ENCODE measurements around the gene FAM210A.
A peak's percentile ranks its signal among the peaks of the same experiment; 100 is the strongest.

FAM210A gene

DNA sequence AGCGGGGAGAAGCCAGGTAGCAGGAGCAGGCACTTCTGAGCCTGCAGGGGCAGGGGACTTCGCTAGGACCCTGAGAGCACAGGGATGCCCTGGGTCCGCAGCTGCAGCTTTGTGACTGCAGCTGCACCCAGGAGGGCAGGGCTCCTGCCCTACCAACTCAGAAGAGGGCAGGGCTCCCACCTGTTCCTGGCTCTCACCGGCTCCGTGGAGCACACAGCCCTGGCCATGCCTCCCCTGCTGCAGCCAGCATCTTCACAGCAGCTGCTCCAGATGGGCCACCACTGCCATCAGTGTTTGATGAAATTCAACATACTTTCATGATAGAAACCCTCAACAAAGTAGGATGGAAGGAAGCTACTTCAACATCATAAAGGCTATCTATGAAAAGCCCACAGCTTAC, 92.7 kb downstream of the FAM210A start:
- no peaks in the 10 kb centered on the region for H3K27me3 ChIP-seq (ENCODE audit: insufficient read depth, poor library complexity, severe bottlenecking)
- TF ChIP-seq POLR2AphosphoS5 (IDR thresholded peaks at IDR 0.05; ENCODE audit: low read depth): no peak
- TF ChIP-seq, protein P1, sequence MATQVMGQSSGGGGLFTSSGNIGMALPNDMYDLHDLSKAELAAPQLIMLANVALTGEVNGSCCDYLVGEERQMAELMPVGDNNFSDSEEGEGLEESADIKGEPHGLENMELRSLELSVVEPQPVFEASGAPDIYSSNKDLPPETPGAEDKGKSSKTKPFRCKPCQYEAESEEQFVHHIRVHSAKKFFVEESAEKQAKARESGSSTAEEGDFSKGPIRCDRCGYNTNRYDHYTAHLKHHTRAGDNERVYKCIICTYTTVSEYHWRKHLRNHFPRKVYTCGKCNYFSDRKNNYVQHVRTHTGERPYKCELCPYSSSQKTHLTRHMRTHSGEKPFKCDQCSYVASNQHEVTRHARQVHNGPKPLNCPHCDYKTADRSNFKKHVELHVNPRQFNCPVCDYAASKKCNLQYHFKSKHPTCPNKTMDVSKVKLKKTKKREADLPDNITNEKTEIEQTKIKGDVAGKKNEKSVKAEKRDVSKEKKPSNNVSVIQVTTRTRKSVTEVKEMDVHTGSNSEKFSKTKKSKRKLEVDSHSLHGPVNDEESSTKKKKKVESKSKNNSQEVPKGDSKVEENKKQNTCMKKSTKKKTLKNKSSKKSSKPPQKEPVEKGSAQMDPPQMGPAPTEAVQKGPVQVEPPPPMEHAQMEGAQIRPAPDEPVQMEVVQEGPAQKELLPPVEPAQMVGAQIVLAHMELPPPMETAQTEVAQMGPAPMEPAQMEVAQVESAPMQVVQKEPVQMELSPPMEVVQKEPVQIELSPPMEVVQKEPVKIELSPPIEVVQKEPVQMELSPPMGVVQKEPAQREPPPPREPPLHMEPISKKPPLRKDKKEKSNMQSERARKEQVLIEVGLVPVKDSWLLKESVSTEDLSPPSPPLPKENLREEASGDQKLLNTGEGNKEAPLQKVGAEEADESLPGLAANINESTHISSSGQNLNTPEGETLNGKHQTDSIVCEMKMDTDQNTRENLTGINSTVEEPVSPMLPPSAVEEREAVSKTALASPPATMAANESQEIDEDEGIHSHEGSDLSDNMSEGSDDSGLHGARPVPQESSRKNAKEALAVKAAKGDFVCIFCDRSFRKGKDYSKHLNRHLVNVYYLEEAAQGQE (IDR thresholded peaks at IDR 0.05; ENCODE audit: insufficient replicate concordance, low read depth): no peak
- no peak for DNase-seq (ENCODE audit: low read depth in 1 of 2, low spot score in 1 of 2)
- H3K27ac ChIP-seq (replicated peaks): no peak overlapping the region
- no peak overlapping the region for H3K4me3 ChIP-seq (replicated peaks; ENCODE audit: insufficient read depth, low read length)

GRCh38 chr18:13630716-13631268, 95.6 kb downstream of the FAM210A start:
- no peak overlapping the region for H3K27ac ChIP-seq (replicated peaks)
- H3K4me3 ChIP-seq (replicated peaks; ENCODE audit: insufficient read depth, low read length): no peak overlapping the region
- no peaks in the 10 kb centered on the region for H3K27me3 ChIP-seq (ENCODE audit: insufficient read depth, poor library complexity, severe bottlenecking)
- TF ChIP-seq, protein P1 (IDR thresholded peaks at IDR 0.05; ENCODE audit: insufficient replicate concordance, low read depth): no peak
- TF ChIP-seq GABPA (IDR thresholded peaks at IDR 0.05; ENCODE audit: low read depth) (no peak), SPI1 (IDR thresholded peaks at IDR 0.05; ENCODE audit: borderline replicate concordance, low read depth) (no peak)
- TF ChIP-seq, protein P2, sequence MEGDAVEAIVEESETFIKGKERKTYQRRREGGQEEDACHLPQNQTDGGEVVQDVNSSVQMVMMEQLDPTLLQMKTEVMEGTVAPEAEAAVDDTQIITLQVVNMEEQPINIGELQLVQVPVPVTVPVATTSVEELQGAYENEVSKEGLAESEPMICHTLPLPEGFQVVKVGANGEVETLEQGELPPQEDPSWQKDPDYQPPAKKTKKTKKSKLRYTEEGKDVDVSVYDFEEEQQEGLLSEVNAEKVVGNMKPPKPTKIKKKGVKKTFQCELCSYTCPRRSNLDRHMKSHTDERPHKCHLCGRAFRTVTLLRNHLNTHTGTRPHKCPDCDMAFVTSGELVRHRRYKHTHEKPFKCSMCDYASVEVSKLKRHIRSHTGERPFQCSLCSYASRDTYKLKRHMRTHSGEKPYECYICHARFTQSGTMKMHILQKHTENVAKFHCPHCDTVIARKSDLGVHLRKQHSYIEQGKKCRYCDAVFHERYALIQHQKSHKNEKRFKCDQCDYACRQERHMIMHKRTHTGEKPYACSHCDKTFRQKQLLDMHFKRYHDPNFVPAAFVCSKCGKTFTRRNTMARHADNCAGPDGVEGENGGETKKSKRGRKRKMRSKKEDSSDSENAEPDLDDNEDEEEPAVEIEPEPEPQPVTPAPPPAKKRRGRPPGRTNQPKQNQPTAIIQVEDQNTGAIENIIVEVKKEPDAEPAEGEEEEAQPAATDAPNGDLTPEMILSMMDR (IDR thresholded peaks at IDR 0.05; ENCODE audit: insufficient read depth, low read length): no peak
- no peak for DNase-seq (ENCODE audit: low read depth in 1 of 2, low spot score in 1 of 2)

GRCh38 chr18:13629841-13630715, 96.3 kb downstream of the FAM210A start:
- peak; percentile 38 to 71 for DNase-seq (ENCODE audit: low read depth in 1 of 2, low spot score in 1 of 2)
- TF ChIP-seq POLR2AphosphoS5 (IDR thresholded peaks at IDR 0.05; ENCODE audit: low read depth) (no peak), SPI1 (IDR thresholded peaks at IDR 0.05; ENCODE audit: borderline replicate concordance, low read depth) (no peak), GABPA (IDR thresholded peaks at IDR 0.05; ENCODE audit: low read depth) (no peak)
- TF ChIP-seq, protein P1 (IDR thresholded peaks at IDR 0.05; ENCODE audit: insufficient replicate concordance, low read depth): no peak
- TF ChIP-seq, protein P2 (IDR thresholded peaks at IDR 0.05; ENCODE audit: insufficient read depth, low read length): peak; percentile 70
- Histone ChIP-seq H3K4me3 (replicated peaks; ENCODE audit: insufficient read depth, low read length) (no peak overlapping the region), H3K27me3 (ENCODE audit: insufficient read depth, poor library complexity, severe bottlenecking) (no peaks in the 10 kb centered on the region), H3K27ac (replicated peaks) (no peak overlapping the region)

All from HL-60 (cell line).